IMR-90 (cell line): Measurements from ENCODE around the gene RBFOX2. TPM values are rescaled to one million over a fixed set of nuclear protein-coding genes. Genes with fewer than 3 reads are reported as not detected.

ENCODE experiments used
- ATAC-seq: fragments of 200-7000 bp; cut with Tn5 transposase; 2 replicates; pipeline ENCODE4 v1.9.1; 2020; ENCODE audit warnings: low read depth, mild to moderate bottlenecking, moderate library complexity
- BruUV-seq: library from RNA; stranded (reverse); fragments of 400-500 nt; replicated peaks from 2 replicates; lab custom pipeline; 2021; lab: Mats Ljungman, UMichigan
- CTCF ChIA-PET: fragments of 300-600 bp; formaldehyde crosslinking; extraction: SDS; loops from one replicate; lab custom pipeline; 2021; ENCODE audit warnings: antibody characterized with exemption; lab: Yijun Ruan, JAX
- POLR2A ChIA-PET: fragments of 300-600 bp; sonication (Branson Sonifier 250); formaldehyde crosslinking; loops from one replicate; lab custom pipeline; 2022; ENCODE audit warnings: antibody characterized with exemption; ENCODE audit not compliant: unreplicated experiment; lab: Charles Lee
- DNase-seq: peaks from one replicate; pipeline ENCODE4 v3.0.0; 2013
- H2AFZ ChIP-seq: replicated peaks from 2 replicates; pipeline ENCODE3; 2013; ENCODE audit warnings: low read length, mild to moderate bottlenecking; ENCODE audit not compliant: poor library complexity
- H2AK5ac ChIP-seq: 2 replicates; pipeline ENCODE4 v1.6.1; 2013; ENCODE audit warnings: low read depth, low read length, inconsistent platforms
- H2AK9ac ChIP-seq: replicated peaks from 2 replicates; pipeline ENCODE3; 2013; ENCODE audit warnings: mild to moderate bottlenecking, low read depth, low read length, moderate library complexity; ENCODE audit not compliant: poor library complexity
- H2BK120ac ChIP-seq: 2 replicates; pipeline ENCODE4 v1.6.1; 2013; ENCODE audit warnings: low read depth, low read length, inconsistent platforms
- H2BK15ac ChIP-seq: 3 replicates; pipeline ENCODE4 v1.6.1; 2013; ENCODE audit warnings: low read depth, low read length, inconsistent platforms
- H2BK20ac ChIP-seq: 2 replicates; pipeline ENCODE4 v1.6.1; 2013; ENCODE audit warnings: low read depth, mild to moderate bottlenecking, inconsistent platforms, low read length, moderate library complexity
- H2BK5ac ChIP-seq: 2 replicates; pipeline ENCODE4 v1.6.1; 2013; ENCODE audit warnings: mild to moderate bottlenecking, low read depth, low read length, inconsistent platforms; ENCODE audit not compliant: poor library complexity, severe bottlenecking
- H3K14ac ChIP-seq: replicated peaks from 2 replicates; pipeline ENCODE4 v1.6.1; 2013; ENCODE audit warnings: low read depth, low read length, inconsistent platforms
- H3K18ac ChIP-seq: 2 replicates; pipeline ENCODE4 v1.6.1; 2013; ENCODE audit warnings: low read depth, low read length, control low read depth
- H3K23ac ChIP-seq: 2 replicates; pipeline ENCODE4 v1.6.1; 2013; ENCODE audit warnings: low read depth, low read length, inconsistent platforms
- H3K27ac ChIP-seq: 2 replicates; pipeline ENCODE4 v1.5.1; 2013; ENCODE audit warnings: mild to moderate bottlenecking, control low read depth, low read length; ENCODE audit not compliant: insufficient read depth
- H3K27me3 ChIP-seq: 2 replicates; pipeline ENCODE4 v1.6.1; 2013; ENCODE audit warnings: low read length; ENCODE audit not compliant: control insufficient read depth, insufficient read depth
- H3K36me3 ChIP-seq: 2 replicates; pipeline ENCODE4 v1.6.1; 2013; ENCODE audit warnings: low read length, mixed read lengths; ENCODE audit not compliant: control insufficient read depth, insufficient read depth
- H3K4ac ChIP-seq: 2 replicates; pipeline ENCODE4 v1.6.1; 2013; ENCODE audit warnings: low read depth, low read length, inconsistent platforms
- H3K4me1 ChIP-seq: 2 replicates; pipeline ENCODE4 v1.6.1; 2013; ENCODE audit warnings: low read length, mixed read lengths; ENCODE audit not compliant: control insufficient read depth, insufficient read depth
- H3K4me2 ChIP-seq: 2 replicates; pipeline ENCODE4 v1.6.1; 2013; ENCODE audit warnings: low read depth, mild to moderate bottlenecking, control low read depth, low read length, moderate library complexity
- H3K4me3 ChIP-seq: 2 replicates; pipeline ENCODE4 v1.5.1; 2013; ENCODE audit warnings: low read depth, mild to moderate bottlenecking, control low read depth, low read length, moderate library complexity; ENCODE audit not compliant: insufficient read depth
- H3K56ac ChIP-seq: 2 replicates; pipeline ENCODE4 v1.6.1; 2013; ENCODE audit warnings: low read length, inconsistent platforms; ENCODE audit not compliant: insufficient read depth; ENCODE audit errors: extremely low read depth
- H3K79me1 ChIP-seq, 2 experiments: 2 replicates each; pipeline ENCODE4 v1.6.1; 2013; ENCODE audit warnings: low read length in 2 of 2, inconsistent platforms in 1 of 2, low read depth in 1 of 2
- H3K9ac ChIP-seq: 2 replicates; pipeline ENCODE4 v1.6.1; 2013; ENCODE audit warnings: low read depth, low read length, control low read depth
- H3K9me1 ChIP-seq: 2 replicates; pipeline ENCODE4 v1.6.1; 2013; ENCODE audit warnings: low read length, inconsistent platforms; ENCODE audit not compliant: insufficient read depth
- H3K9me3 ChIP-seq: 2 replicates; pipeline ENCODE4 v1.6.1; 2013; ENCODE audit warnings: low read length; ENCODE audit not compliant: control insufficient read depth, insufficient read depth
- H4K20me1 ChIP-seq: 2 replicates; pipeline ENCODE4 v1.6.1; 2013; ENCODE audit warnings: low read length, inconsistent platforms; ENCODE audit not compliant: insufficient read depth
- H4K5ac ChIP-seq: 2 replicates; pipeline ENCODE4 v1.6.1; 2013; ENCODE audit warnings: mild to moderate bottlenecking, low read depth, low read length, control low read depth
- H4K8ac ChIP-seq, 2 experiments: 2 replicates each; pipeline ENCODE4 v1.6.1; 2013; ENCODE audit warnings: low read depth in 2 of 2, low read length in 2 of 2, control low read depth in 1 of 2, inconsistent platforms in 1 of 2
- H4K91ac ChIP-seq: 2 replicates; pipeline ENCODE4 v1.6.1; 2013; ENCODE audit warnings: low read depth, low read length, inconsistent platforms; ENCODE audit not compliant: insufficient read depth
- CHD1 ChIP-seq: IDR thresholded peaks from 2 replicates; pipeline ENCODE4 v1.6.1; 2012; ENCODE audit warnings: low read depth, low read length, improper control_type of control experiment
- CTCF ChIP-seq: conservative IDR thresholded peaks from 2 replicates; pipeline ENCODE4 v1.5.1; 2012; ENCODE audit warnings: mild to moderate bottlenecking, low read depth, low read length, improper control_type of control experiment
- ELK1 ChIP-seq: fragments of 150-350 bp; IDR thresholded peaks from 2 replicates; pipeline ENCODE4 v1.6.1; 2016; ENCODE audit warnings: low read depth, mild to moderate bottlenecking, low read length, moderate library complexity, borderline replicate concordance
- MAZ ChIP-seq: IDR thresholded peaks from 2 replicates; pipeline ENCODE4 v1.6.1; 2012; ENCODE audit warnings: low read depth, mild to moderate bottlenecking, low read length, improper control_type of control experiment, moderate library complexity, borderline replicate concordance
- NFE2L2 ChIP-seq: fragments of 150-350 bp; IDR thresholded peaks from 2 replicates; pipeline ENCODE4 v1.6.1; 2016; ENCODE audit warnings: low read depth, mild to moderate bottlenecking, low read length
- POLR2A ChIP-seq: IDR thresholded peaks from 2 replicates; pipeline ENCODE4 v1.6.1; 2012; ENCODE audit warnings: mild to moderate bottlenecking, low read depth, low read length
- SMC3 ChIP-seq: fragments of 150-350 bp; IDR thresholded peaks from 2 replicates; pipeline ENCODE4 v1.6.1; 2016; ENCODE audit warnings: low read depth, mild to moderate bottlenecking, antibody characterized with exemption, low read length, moderate library complexity
- WGBS, 2 experiments: methylation state at CpG; one replicate each; pipeline versions ENCODE4 v1.1.5 to v1.1.7; 2013; ENCODE audit warnings: missing lambda C conversion rate in 2 of 2; ENCODE audit not compliant: insufficient read length in 1 of 2; ENCODE audit errors: extremely low coverage in 2 of 2; 5-methylcytosine and 5-hydroxymethylcytosine counted together
- dilution Hi-C: fragments of 300-500 bp; cut with HindIII; formaldehyde crosslinking; loops from one replicate; pipeline ENCODE4 v1.14.3; 2018; ENCODE audit warnings: low sequenced_read_pairs; ENCODE audit not compliant: unreplicated experiment
- in situ Hi-C: fragments of 300-500 bp; cut with MboI; formaldehyde crosslinking; loops from 3 replicates; pipeline ENCODE4 v1.14.3; 2019; ENCODE audit warnings: low sequenced_read_pairs, inconsistent platforms, mixed read lengths
- intact Hi-C: fragments of 100-400 bp; cut with micrococcal nuclease; formaldehyde crosslinking; loops from 2 replicates; pipeline ENCODE4 v1.10.0; 2022
- polyA plus RNA-seq, 3 experiments: library from polyadenylated mRNA; depleted of rRNA; stranded (reverse); fragments of >200 nt; gene quantifications; 2 replicates each; pipeline ENCODE4 v1.2.3, GENCODE V29; 2012; ENCODE audit warnings: low replicate concordance in 1 of 3
- total RNA-seq: library from RNA; depleted of rRNA; stranded (reverse); fragments of >200 nt; gene quantifications from 2 replicates; pipeline ENCODE4 v1.2.3, GENCODE V29; 2012

The RBFOX2 gene
- total and polyA plus RNA-seq, 2 of the 4 experiments (the other 2 are of a cell fraction), result 146 to 178 TPM

- H3K9ac ChIP-seq, result no peak overlapping the region
- CTCF ChIA-PET, result interaction anchor here (0.6 to 1.4 kb wide), 3 partner anchors 61 to 299 kb away, joined by 3 to 4 read pairs (median 3); no protein-coding TSS in a partner anchor
- no peaks in the 10 kb centered on the region for H3K9me3 ChIP-seq
- H3K14ac ChIP-seq, result no peak overlapping the region
- no peak overlapping the region for H3K4me3 ChIP-seq
- H2BK15ac ChIP-seq, result no peak overlapping the region
- H2AK9ac ChIP-seq, result no peak overlapping the region
- ATAC-seq, result no peak
- H4K20me1 ChIP-seq, result peaks cover 40% of the 10 kb centered on the region; the same call in 1 of the 2 replicates
- H4K91ac ChIP-seq, result no peak overlapping the region
- POLR2A ChIA-PET, result no interaction called here
- intact Hi-C loops, result no loop called here
- no TSS peak for BruUV-seq
- in situ Hi-C loops, result no loop called here
- no peak for TF ChIP-seq NFE2L2
- no peak for TF ChIP-seq CTCF
- TF ChIP-seq ELK1, result no peak
- TF ChIP-seq MAZ, result no peak
- TF ChIP-seq CHD1, result no peak
- TF ChIP-seq POLR2A, result no peak
- TF ChIP-seq SMC3, result no peak
- H3K79me1 ChIP-seq, result peaks cover 46 to 92% of the 10 kb centered on the region in 2 experiments
- H2BK120ac ChIP-seq, result no peak overlapping the region
- dilution Hi-C loops, result no loop called here
- no peak overlapping the region for H2BK20ac ChIP-seq
- DNase-seq, result no peak
- peaks cover 10% of the 10 kb centered on the region for H3K4me1 ChIP-seq
- H4K8ac ChIP-seq, result no peak overlapping the region
- H3K18ac ChIP-seq, result no peak overlapping the region
- no peak overlapping the region for H3K4ac ChIP-seq
- no peak overlapping the region for H4K5ac ChIP-seq
- H2BK5ac ChIP-seq, result no peak overlapping the region
- peaks cover 17% of the 10 kb centered on the region for H3K9me1 ChIP-seq
- H2AFZ ChIP-seq, result no peak overlapping the region
- H3K27me3 ChIP-seq, result no peaks in the 10 kb centered on the region
- H3K23ac ChIP-seq, result no peak overlapping the region
- H3K56ac ChIP-seq, result no peak overlapping the region
- H3K36me3 ChIP-seq, result no peaks in the 10 kb centered on the region
- no peak overlapping the region for H3K27ac ChIP-seq
- H2AK5ac ChIP-seq, result no peak overlapping the region
- 100% methylated on average over 1 of the region's 9 CpGs; no CpG with 5 or more reads in 1 of the 2 experiments for WGBS, 2 experiments
- no peak overlapping the region for H3K4me2 ChIP-seq
Observed at GRCh38 chr22:36003972-36004674, 24.5 kb downstream of the RBFOX2 start.
